GM23338 (cell line): ENCODE data around the gene RFK.

Source experiments
- POLR2AphosphoS5 ChIP-seq: IDR thresholded peaks from 2 replicates; pipeline ENCODE4 v1.6.1; 2016; ENCODE audit warnings: antibody characterized with exemption, low read depth
- TF ChIP-seq, protein P1 (sequence below), 2 experiments: fragments of 200-600 bp in 1 of 2; sonication (generic) in 1 of 2; conservative IDR thresholded peaks; 2 replicates each; pipeline versions ENCODE4 v1.5.1 to v1.6.1; 2016 to 2017; ENCODE audit warnings: antibody characterized with exemption in 2 of 2, low read depth in 2 of 2, mild to moderate bottlenecking in 2 of 2, moderate library complexity in 1 of 2

DNA sequence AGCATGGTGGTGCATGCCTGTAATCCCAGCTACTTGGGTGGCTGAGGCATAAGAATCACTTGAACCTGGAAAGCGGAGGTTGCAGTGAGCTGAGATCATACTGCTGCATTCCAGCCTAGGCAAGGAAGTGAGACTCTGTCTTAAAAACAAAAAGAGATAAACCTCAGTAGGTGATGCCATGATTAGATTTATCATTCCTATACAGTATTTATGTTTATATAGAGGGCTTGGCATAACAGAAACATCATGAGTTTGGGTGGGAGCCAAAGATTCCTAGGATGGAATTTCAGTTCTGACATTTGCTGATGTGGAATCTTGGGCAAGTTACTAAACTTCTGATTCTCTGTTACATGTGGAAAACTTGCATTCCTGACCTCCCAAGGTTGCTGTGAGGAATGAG, 22.3 kb downstream of the RFK start:
- TF ChIP-seq, protein P1, sequence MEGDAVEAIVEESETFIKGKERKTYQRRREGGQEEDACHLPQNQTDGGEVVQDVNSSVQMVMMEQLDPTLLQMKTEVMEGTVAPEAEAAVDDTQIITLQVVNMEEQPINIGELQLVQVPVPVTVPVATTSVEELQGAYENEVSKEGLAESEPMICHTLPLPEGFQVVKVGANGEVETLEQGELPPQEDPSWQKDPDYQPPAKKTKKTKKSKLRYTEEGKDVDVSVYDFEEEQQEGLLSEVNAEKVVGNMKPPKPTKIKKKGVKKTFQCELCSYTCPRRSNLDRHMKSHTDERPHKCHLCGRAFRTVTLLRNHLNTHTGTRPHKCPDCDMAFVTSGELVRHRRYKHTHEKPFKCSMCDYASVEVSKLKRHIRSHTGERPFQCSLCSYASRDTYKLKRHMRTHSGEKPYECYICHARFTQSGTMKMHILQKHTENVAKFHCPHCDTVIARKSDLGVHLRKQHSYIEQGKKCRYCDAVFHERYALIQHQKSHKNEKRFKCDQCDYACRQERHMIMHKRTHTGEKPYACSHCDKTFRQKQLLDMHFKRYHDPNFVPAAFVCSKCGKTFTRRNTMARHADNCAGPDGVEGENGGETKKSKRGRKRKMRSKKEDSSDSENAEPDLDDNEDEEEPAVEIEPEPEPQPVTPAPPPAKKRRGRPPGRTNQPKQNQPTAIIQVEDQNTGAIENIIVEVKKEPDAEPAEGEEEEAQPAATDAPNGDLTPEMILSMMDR (conservative IDR thresholded peaks at IDR 0.05; ENCODE audit: low read depth in 2 of 2) = no peak
- TF ChIP-seq POLR2AphosphoS5 = no peak
